ENCODE measurements around the gene TRAPPC12. TPM values are rescaled to one million over a fixed set of nuclear protein-coding genes. Genes with fewer than 3 reads are reported as not detected.
"Not testable (repeated sequence)": the region's sequence is repeated elsewhere in the genome, so short reads cannot be mapped to it uniquely, and the experiment has no call there.

The TRAPPC12 gene
- total RNA-seq, 1 donor from 2014 or later = 71.0 TPM

GRCh38 chr2:3365219-3365618, 14.3 kb upstream of the TRAPPC12 start:
- no peak for DNase-seq (ENCODE audit: low spot score)
- H3K36me3 Mint-ChIP-seq (ENCODE audit: low read depth) = no peaks in the 10 kb centered on the region
- H3K27ac Mint-ChIP-seq (ENCODE audit: unreplicated experiment) = no peak overlapping the region
- H3K4me3 Mint-ChIP-seq (ENCODE audit: unreplicated experiment) = no peak overlapping the region
- TF ChIP-seq, protein P1, sequence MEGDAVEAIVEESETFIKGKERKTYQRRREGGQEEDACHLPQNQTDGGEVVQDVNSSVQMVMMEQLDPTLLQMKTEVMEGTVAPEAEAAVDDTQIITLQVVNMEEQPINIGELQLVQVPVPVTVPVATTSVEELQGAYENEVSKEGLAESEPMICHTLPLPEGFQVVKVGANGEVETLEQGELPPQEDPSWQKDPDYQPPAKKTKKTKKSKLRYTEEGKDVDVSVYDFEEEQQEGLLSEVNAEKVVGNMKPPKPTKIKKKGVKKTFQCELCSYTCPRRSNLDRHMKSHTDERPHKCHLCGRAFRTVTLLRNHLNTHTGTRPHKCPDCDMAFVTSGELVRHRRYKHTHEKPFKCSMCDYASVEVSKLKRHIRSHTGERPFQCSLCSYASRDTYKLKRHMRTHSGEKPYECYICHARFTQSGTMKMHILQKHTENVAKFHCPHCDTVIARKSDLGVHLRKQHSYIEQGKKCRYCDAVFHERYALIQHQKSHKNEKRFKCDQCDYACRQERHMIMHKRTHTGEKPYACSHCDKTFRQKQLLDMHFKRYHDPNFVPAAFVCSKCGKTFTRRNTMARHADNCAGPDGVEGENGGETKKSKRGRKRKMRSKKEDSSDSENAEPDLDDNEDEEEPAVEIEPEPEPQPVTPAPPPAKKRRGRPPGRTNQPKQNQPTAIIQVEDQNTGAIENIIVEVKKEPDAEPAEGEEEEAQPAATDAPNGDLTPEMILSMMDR (IDR thresholded peaks at IDR 0.05) = no peak
- H3K9me3 Mint-ChIP-seq (ENCODE audit: low read depth) = peaks cover 5% of the 10 kb centered on the region
- H3K27me3 Mint-ChIP-seq (ENCODE audit: low read depth) = no peaks in the 10 kb centered on the region
- no peaks in the 10 kb centered on the region for H3K4me1 Mint-ChIP-seq (ENCODE audit: low read depth)

GRCh38 chr2:3368261-3368722, 11.2 kb upstream of the TRAPPC12 start:
- Mint-ChIP-seq H3K36me3 (ENCODE audit: low read depth) (no peaks in the 10 kb centered on the region), H3K27me3 (ENCODE audit: low read depth) (no peaks in the 10 kb centered on the region), H3K4me3 (ENCODE audit: unreplicated experiment) (no peak overlapping the region), H3K4me1 (ENCODE audit: low read depth) (no peaks in the 10 kb centered on the region), H3K9me3 (ENCODE audit: low read depth) (peaks cover 5% of the 10 kb centered on the region), H3K27ac (ENCODE audit: unreplicated experiment) (no peak overlapping the region)
- TF ChIP-seq, protein P1 (IDR thresholded peaks at IDR 0.05) = no peak
- DNase-seq (ENCODE audit: low spot score) = no peak

DNA sequence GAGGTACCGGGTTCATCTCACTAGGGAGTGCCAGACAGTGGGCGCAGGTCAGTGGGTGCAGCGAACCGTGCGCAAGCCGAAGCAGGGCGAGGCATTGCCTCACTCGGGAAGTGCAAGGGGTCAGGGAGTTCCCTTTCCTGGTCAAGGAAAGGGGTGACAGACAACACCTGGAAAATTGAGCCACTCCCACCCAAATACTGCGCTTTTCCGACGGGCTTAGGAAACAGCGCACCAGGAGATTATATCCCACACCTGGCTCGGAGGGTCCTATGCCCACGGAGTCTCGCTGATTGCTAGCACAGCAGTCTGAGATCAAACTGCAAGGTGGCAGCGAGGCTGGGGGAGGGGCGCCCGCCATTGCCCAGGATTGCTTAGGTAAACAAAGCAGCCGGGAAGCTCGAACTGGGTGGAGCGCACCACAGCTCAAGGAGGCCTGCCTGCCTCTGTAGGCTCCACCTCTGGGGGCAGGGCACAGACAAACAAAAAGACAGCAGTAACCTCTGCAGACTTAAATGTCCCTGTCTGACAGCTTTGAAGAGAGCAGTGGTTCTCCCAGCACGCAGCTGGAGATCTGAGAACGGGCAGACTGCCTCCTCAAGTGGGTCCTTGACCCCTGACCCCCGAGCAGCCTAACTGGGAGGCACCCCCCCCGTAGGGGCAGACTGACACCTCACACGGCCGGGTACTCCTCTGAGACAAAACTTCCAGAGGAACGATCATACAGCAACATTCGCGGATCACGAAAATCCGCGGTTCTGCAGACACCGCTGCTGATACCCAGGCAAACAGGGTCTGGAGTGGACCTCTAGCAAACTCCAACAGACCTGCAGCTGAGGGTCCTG, 9.9 kb upstream of the TRAPPC12 start:
- H3K4me3 Mint-ChIP-seq (ENCODE audit: unreplicated experiment); H3K27me3 Mint-ChIP-seq (ENCODE audit: low read depth); H3K36me3 Mint-ChIP-seq (ENCODE audit: low read depth); H3K27ac Mint-ChIP-seq (ENCODE audit: unreplicated experiment); DNase-seq (ENCODE audit: low spot score); H3K4me1 Mint-ChIP-seq (ENCODE audit: low read depth); H3K9me3 Mint-ChIP-seq (ENCODE audit: low read depth): not testable (repeated sequence)

- DNase-seq (ENCODE audit: low spot score) = no peak
- TF ChIP-seq, protein P1 (IDR thresholded peaks at IDR 0.05) = no peak
- Mint-ChIP-seq H3K27ac (ENCODE audit: unreplicated experiment) (peak overlapping the region; percentile 97), H3K36me3 (ENCODE audit: low read depth) (peaks cover 3% of the 10 kb centered on the region), H3K4me3 (ENCODE audit: unreplicated experiment) (peak overlapping the region; percentile 94), H3K27me3 (ENCODE audit: low read depth) (no peaks in the 10 kb centered on the region), H3K4me1 (ENCODE audit: low read depth) (peaks cover 44% of the 10 kb centered on the region), H3K9me3 (ENCODE audit: low read depth) (no peaks in the 10 kb centered on the region)
These were observed 2.7 kb upstream of the TRAPPC12 start for GRCh38 chr2:3376821-3377220.

GRCh38 chr2:3377279-3377611, 2.2 kb upstream of the TRAPPC12 start:
- Mint-ChIP-seq H3K4me3 (ENCODE audit: unreplicated experiment) (peak overlapping the region; percentile 94), H3K9me3 (ENCODE audit: low read depth) (no peaks in the 10 kb centered on the region), H3K36me3 (ENCODE audit: low read depth) (peaks cover 4% of the 10 kb centered on the region), H3K27me3 (ENCODE audit: low read depth) (no peaks in the 10 kb centered on the region), H3K4me1 (ENCODE audit: low read depth) (peaks cover 44% of the 10 kb centered on the region), H3K27ac (ENCODE audit: unreplicated experiment) (peak overlapping the region; percentile 97)
- DNase-seq (ENCODE audit: low spot score) = no peak
- TF ChIP-seq, protein P1 (IDR thresholded peaks at IDR 0.05) = no peak
